HG02798 (cell line): ENCODE measurements around the gene MEIG1.
"Not testable (repeated sequence)": the region's sequence is repeated elsewhere in the genome, so short reads cannot be mapped to it uniquely, and the experiment has no call there.

Experiments
- ATAC-seq: cut with Tn5 transposase; IDR thresholded peaks from one replicate; pipeline ENCODE4 v1.9.1; 2021; ENCODE audit warnings: mild to moderate bottlenecking; ENCODE audit not compliant: unreplicated experiment, poor library complexity

MEIG1 gene

DNA sequence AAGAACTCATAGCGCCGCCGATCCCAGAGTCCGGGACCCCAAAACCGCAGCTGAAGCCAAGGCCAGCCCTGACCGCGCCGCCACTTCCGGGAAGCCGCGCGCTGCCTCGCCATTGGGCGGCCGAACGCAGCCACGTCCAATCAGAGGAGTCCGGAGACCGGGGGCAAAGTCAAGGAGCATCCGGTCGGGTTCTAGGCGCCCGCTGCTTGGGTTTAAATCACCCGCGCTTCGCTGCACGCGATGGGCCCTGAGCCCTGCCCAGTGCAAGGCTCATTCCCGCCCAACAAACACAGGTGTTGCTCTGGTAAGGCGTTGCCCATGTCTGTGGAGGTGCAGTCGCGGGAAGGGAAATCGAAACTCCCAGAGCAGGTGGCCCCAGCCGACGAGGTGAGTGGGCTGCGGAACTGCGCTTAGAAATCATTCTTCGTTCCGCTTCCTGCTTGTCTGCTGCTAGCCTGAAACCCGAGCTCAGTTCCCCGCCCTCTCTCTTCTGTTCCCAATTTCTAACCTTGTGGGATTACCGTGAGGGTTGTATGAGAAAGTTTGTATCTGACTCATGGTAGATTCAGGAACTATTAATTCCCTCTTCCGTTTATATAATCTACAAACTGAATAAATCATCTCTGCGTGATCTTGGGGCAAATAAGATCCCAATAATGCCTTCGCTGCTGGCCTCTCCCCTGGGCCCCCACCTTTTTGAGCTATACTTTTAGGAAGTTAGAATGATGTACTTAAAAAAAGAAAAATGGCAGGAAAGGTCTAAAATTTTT is 5.0 kb upstream of the MEIG1 start, which contains the start of gene DCLRE1C:
Gene DCLRE1C, minus strand, starts transcription at position 96 of the 770 bp plus-strand sequence. Its CDS starts 86 bp downstream, at position 10.
- peak; percentile 87 for ATAC-seq

GRCh38 chr10:14954934-14955333 is 4.3 kb upstream of the MEIG1 start:
- ATAC-seq = no peak

DNA sequence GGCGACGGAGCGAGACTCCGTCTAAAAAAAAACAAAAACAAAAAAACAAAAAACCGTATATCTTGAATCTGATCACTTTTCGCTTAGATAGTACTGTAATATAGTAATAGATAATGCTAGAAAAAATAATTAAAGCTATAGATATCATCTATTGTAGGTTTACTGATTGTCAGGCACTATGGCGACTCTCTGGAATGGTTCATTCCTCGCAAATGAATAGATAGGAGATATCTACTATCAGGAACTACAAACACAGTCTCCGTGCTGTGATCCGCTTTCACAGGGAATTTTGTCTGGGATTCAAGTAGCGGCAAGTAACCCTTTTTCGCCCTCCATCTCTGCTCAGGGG is 342 bp upstream of the MEIG1 start:
- no peak for ATAC-seq

- no peak for ATAC-seq
Observed at GRCh38 chr10:14967897-14968296, 8.7 kb downstream of the MEIG1 start.

- ATAC-seq = no peak
Observed at GRCh38 chr10:14971867-14972448, 12.8 kb downstream of the MEIG1 start.

- ATAC-seq = not testable (repeated sequence)
Observed at GRCh38 chr10:14974153-14974998, 15.2 kb downstream of the MEIG1 start.

GRCh38 chr10:14975672-14976273 is 16.6 kb downstream of the MEIG1 start:
- ATAC-seq = no peak

GRCh38 chr10:14982744-14983143 is 23.6 kb downstream of the MEIG1 start:
- ATAC-seq = no peak

GRCh38 chr10:14989552-14989951 is 30.4 kb downstream of the MEIG1 start:
- ATAC-seq = not testable (repeated sequence)

DNA sequence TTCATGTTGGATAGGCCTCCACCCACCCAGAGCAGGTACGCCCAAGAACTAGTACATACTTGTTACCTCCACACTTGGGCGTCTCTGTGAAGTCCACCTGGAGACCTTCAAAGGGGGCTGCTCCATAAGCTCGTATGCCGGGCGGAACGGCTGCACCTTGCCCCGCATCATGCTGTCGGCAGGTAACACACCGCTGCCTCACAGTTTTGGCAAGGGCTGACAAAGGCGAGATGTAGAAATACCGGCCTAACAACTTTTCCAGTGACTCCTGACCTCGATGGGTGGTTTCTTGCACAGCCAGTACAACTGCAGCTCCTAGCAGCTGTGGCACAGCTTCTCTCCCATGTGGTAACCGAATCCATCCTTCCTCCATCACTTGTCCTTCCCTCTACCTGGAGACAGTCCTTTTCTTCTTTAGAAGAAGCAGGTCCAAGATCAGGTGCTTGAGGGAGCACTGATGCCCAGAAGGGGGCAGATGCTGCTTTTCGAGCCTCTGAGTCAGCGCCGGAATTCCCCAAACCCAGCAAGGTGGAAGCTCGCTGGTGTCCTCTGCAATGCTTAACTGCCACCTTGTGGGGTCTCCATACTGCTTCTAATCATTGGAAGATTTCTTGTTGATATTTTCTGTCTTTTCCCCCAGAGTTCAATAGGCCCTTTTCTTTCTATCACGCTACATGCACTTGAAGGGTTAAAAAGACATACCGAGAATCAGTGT is 32.0 kb downstream of the MEIG1 start:
- not testable (repeated sequence) for ATAC-seq

DNA sequence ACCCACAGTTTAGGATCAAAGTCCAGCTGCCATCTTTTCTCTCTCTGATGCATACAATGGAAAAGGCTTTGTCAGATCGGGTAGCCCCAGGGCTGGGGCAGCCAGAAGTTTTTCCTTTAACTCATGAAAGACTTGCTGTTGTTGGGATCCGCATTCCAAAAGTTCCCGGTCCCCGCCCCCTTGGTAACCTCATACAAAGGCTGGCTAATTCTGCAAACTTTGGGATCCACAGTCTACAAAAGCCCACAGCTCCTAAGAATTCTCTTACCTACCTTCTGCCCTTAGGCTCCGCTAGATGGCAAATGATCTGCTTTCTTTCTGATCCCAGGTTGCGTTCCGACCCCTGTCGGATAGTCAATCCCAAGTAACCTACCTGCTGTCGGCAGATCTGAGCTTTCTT is 33.1 kb downstream of the MEIG1 start:
- ATAC-seq = not testable (repeated sequence)

- not testable (repeated sequence) for ATAC-seq
Observed at GRCh38 chr10:14993500-14994455, 34.6 kb downstream of the MEIG1 start.

DNA sequence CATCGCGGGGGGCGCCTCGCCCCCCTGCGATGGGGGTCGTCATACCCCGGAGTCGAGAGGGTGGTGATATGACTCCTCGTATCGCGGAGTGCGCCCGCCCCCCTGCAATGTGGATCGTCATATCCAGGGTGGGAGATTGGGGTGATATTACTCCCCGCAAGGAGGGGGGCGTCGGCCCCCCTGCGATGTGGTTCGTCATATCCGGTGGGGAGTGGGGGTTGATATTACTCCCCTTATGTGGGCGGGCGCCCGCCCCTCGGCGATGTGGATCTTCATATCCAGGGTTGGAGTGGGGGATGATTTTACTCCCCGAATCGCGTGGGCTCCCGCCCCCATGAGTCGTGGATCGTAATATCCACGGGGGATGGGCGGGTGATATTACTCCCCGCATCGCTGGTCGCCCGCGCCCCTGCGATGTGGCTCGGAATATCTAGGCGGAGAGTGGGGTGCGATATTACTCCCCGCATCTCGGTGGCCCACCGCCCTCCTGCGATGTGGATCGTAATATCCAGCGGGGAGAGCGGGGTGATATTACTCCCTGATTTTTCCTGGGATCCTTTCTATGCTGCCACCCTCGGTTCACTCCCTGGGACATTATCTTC is 36.9 kb downstream of the MEIG1 start:
- no peak for ATAC-seq

DNA sequence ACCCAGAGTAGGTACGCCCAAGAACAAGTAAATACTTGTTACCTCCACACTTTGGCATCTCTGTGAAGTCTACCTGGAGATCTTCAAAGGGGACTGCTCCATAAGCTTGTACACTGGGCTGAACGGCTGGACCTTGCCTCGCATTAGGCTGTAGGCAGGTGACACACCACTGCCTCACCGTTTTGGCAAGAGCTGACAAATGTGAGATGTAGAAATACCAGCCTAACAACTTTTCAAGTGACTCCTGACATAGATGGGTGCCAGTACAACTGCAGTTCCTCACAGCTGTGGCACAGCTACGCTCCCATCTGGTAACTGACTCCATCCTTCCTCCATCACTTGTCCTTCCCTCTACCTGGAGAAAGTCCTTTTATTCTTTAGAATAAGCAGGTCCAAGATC is 54.3 kb downstream of the MEIG1 start:
- not testable (repeated sequence) for ATAC-seq

GRCh38 chr10:15015451-15015850 is 56.3 kb downstream of the MEIG1 start:
- no peak for ATAC-seq

DNA sequence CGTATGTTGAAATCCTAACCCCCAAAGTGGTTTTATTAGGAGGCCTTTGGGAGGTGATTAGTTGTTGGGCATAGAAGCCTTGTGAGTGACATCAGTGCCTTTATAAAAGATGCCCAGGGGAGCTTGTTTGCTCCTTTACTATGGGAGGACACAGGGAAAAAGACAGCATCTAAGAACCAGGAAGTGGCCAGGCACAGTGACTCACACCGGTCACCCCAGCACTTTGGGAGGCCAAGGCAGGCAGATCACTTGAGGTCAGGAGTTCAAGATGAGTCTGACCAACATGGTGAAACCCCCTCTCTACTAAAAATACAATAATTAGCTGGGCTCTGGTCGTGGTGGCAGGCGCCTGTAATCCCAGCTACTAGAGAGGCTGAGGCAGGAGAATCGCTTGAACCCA is 61.8 kb downstream of the MEIG1 start:
- not testable (repeated sequence) for ATAC-seq
